H1 (cell line): ENCODE measurements around the gene LPGAT1. TPM values are rescaled to one million over a fixed set of nuclear protein-coding genes. Genes with fewer than 3 reads are reported as not detected.

Source experiments
- CTCF ChIA-PET: fragments of 300-600 bp; sonication (Branson Sonifier 250); formaldehyde crosslinking; loops from one replicate; lab custom pipeline; 2021; ENCODE audit not compliant: partially characterized antibody; lab: Charles Lee
- POLR2A ChIA-PET: fragments of 300-600 bp; sonication (Branson Sonifier 250); formaldehyde crosslinking; loops from one replicate; lab custom pipeline; 2021; ENCODE audit warnings: inconsistent platforms; ENCODE audit not compliant: partially characterized antibody; lab: Charles Lee
- DNase-seq, 2 experiments: peaks; one replicate each; pipeline versions ENCODE4 v3.0.0 to v3.0.0-alpha.2; 2010 to 2022; ENCODE audit warnings: low spot score in 2 of 2, low read depth in 1 of 2, mixed read lengths in 1 of 2
- FAIRE-seq: peaks from 2 replicates; lab custom pipeline; 2011; peaks lifted over from hg19 to GRCh38; lab: Jason Lieb, UNC
- H2AFZ ChIP-seq: 2 replicates; pipeline ENCODE4 v1.8.1; 2012; ENCODE audit warnings: low read length, inconsistent platforms
- H2AK5ac ChIP-seq: 2 replicates; pipeline ENCODE4 v1.6.1; 2013; ENCODE audit warnings: low read depth, low read length
- H2BK120ac ChIP-seq: replicated peaks from 2 replicates; pipeline ENCODE3; 2013; ENCODE audit warnings: low read depth, low read length, inconsistent platforms
- H2BK12ac ChIP-seq: 2 replicates; pipeline ENCODE4 v1.6.1; 2013; ENCODE audit warnings: low read depth, low read length
- H2BK15ac ChIP-seq: 2 replicates; pipeline ENCODE4 v1.6.1; 2013; ENCODE audit warnings: low read length
- H2BK20ac ChIP-seq: 2 replicates; pipeline ENCODE4 v1.6.1; 2013; ENCODE audit warnings: low read length
- H2BK5ac ChIP-seq: 2 replicates; pipeline ENCODE4 v1.6.1; 2013; ENCODE audit warnings: low read depth, low read length
- H3K14ac ChIP-seq: 2 replicates; pipeline ENCODE4 v1.6.1; 2013; ENCODE audit warnings: inconsistent platforms; ENCODE audit not compliant: insufficient read length
- H3K18ac ChIP-seq: 2 replicates; pipeline ENCODE4 v1.6.1; 2013; ENCODE audit warnings: low read length; ENCODE audit errors: extremely low read depth
- H3K23ac ChIP-seq: 2 replicates; pipeline ENCODE4 v1.6.1; 2013; ENCODE audit warnings: inconsistent platforms; ENCODE audit not compliant: insufficient read length
- H3K23me2 ChIP-seq: 2 replicates; pipeline ENCODE4 v1.6.1; 2013; ENCODE audit warnings: low read depth, low read length
- H3K27ac ChIP-seq: 2 replicates; pipeline ENCODE4 v1.6.1; 2011; ENCODE audit warnings: low read depth, low read length, inconsistent platforms
- H3K27me3 ChIP-seq, 4 experiments: replicated peaks in 1 of 4; 1 replicate in 1 of 4; 2 replicates in 3 of 4; pipeline versions ENCODE4 v1.6.1 to v1.8.1; 2011 to 2013; ENCODE audit warnings: low read length in 3 of 4, mild to moderate bottlenecking in 3 of 4, inconsistent platforms in 2 of 4, mixed read lengths in 2 of 4, moderate library complexity in 1 of 4; ENCODE audit not compliant: control insufficient read depth in 3 of 4, insufficient read depth in 3 of 4; ENCODE audit errors: extremely low read depth in 1 of 4
- H3K36me3 ChIP-seq, 4 experiments: 2 replicates each; pipeline versions ENCODE4 v1.6.1 to v1.8.1; 2011 to 2013; ENCODE audit warnings: mild to moderate bottlenecking in 4 of 4, low read length in 3 of 4, moderate library complexity in 2 of 4, control low read depth in 1 of 4, inconsistent platforms in 1 of 4; ENCODE audit not compliant: insufficient read depth in 4 of 4, control insufficient read depth in 2 of 4
- H3K4ac ChIP-seq: replicated peaks from 2 replicates; pipeline ENCODE3; 2013; ENCODE audit warnings: low read length, low read depth, mixed read lengths, inconsistent platforms; ENCODE audit not compliant: insufficient read length
- H3K4me1 ChIP-seq, 4 experiments: replicated peaks in 1 of 4; 1 replicate in 1 of 4; 2 replicates in 3 of 4; pipeline versions ENCODE4 v1.6.1 to v1.8.1; 2011 to 2013; ENCODE audit warnings: low read length in 3 of 4, inconsistent platforms in 2 of 4, mixed read lengths in 1 of 4; ENCODE audit not compliant: insufficient read depth in 4 of 4, control insufficient read depth in 3 of 4
- H3K4me2 ChIP-seq, 2 experiments: 2 replicates each; pipeline versions ENCODE4 v1.6.1 to v1.8.1; 2011 to 2013; ENCODE audit warnings: low read depth in 2 of 2, low read length in 2 of 2, control low read depth in 1 of 2, inconsistent platforms in 1 of 2, mild to moderate bottlenecking in 1 of 2; ENCODE audit not compliant: insufficient read depth in 1 of 2
- H3K4me3 ChIP-seq, 4 experiments: fragments of 200-600, 300-600 bp in 1 of 4; sonication (generic), shearing (Covaris generic), sonication (Bioruptor Twin) in 1 of 4; 2 replicates each; pipeline versions ENCODE4 v1.5.1 to v1.8.1; 2011 to 2016; ENCODE audit warnings: low read length in 4 of 4, low read depth in 3 of 4, control low read depth in 2 of 4, inconsistent platforms in 2 of 4, mild to moderate bottlenecking in 2 of 4, mixed read lengths in 1 of 4, moderate library complexity in 1 of 4; ENCODE audit not compliant: insufficient read depth in 2 of 4; ENCODE audit errors: extremely low read depth in 1 of 4
- H3K56ac ChIP-seq: replicated peaks from 2 replicates; pipeline ENCODE3; 2013; ENCODE audit warnings: low read depth, mild to moderate bottlenecking, mixed read lengths, low read length, inconsistent platforms; ENCODE audit not compliant: insufficient read length
- H3K79me1 ChIP-seq: 2 replicates; pipeline ENCODE4 v1.6.1; 2013; ENCODE audit warnings: low read depth, low read length, control low read depth
- H3K79me2 ChIP-seq, 2 experiments: 2 replicates each; pipeline versions ENCODE4 v1.6.1 to v1.8.1; 2012 to 2013; ENCODE audit warnings: low read length in 2 of 2, mild to moderate bottlenecking in 2 of 2, inconsistent platforms in 1 of 2; ENCODE audit not compliant: insufficient read depth in 2 of 2, control insufficient read depth in 1 of 2
- H3K9ac ChIP-seq, 4 experiments: replicated peaks in 1 of 4; 1 replicate in 1 of 4; 2 replicates in 3 of 4; pipeline versions ENCODE4 v1.6.1 to v1.8.1; 2011 to 2013; ENCODE audit warnings: low read depth in 3 of 4, low read length in 3 of 4, control low read depth in 2 of 4, mild to moderate bottlenecking in 2 of 4, moderate library complexity in 2 of 4, inconsistent platforms in 1 of 4; ENCODE audit errors: extremely low read depth in 1 of 4
- H3K9me3 ChIP-seq, 2 experiments: 2 replicates each; pipeline versions ENCODE4 v1.6.1 to v1.8.1; 2012 to 2013; ENCODE audit warnings: mild to moderate bottlenecking in 2 of 2, moderate library complexity in 2 of 2, control low read depth in 1 of 2, inconsistent platforms in 1 of 2, low read depth in 1 of 2, low read length in 1 of 2, mixed read lengths in 1 of 2; ENCODE audit not compliant: insufficient read depth in 2 of 2
- H4K20me1 ChIP-seq, 2 experiments: replicated peaks in 1 of 2; 2 replicates each; pipeline versions ENCODE3 to v1.8.1; 2011 to 2013; ENCODE audit warnings: inconsistent platforms in 2 of 2, low read length in 2 of 2, mild to moderate bottlenecking in 1 of 2; ENCODE audit not compliant: insufficient read depth in 2 of 2, control insufficient read depth in 1 of 2
- H4K5ac ChIP-seq: 2 replicates; pipeline ENCODE4 v1.6.1; 2013; ENCODE audit warnings: low read length, low read depth, mixed read lengths, inconsistent platforms; ENCODE audit not compliant: insufficient read length
- H4K8ac ChIP-seq: 2 replicates; pipeline ENCODE4 v1.8.0; 2013; ENCODE audit warnings: mild to moderate bottlenecking, moderate library complexity, low read length, inconsistent platforms; ENCODE audit not compliant: insufficient read depth; ENCODE audit errors: extremely low read depth
- H4K91ac ChIP-seq: replicated peaks from 2 replicates; pipeline ENCODE3; 2013; ENCODE audit warnings: low read length, mixed read lengths, inconsistent platforms; ENCODE audit not compliant: insufficient read length
- BACH1 ChIP-seq: IDR thresholded peaks from 2 replicates; pipeline ENCODE4 v1.6.1; 2012; ENCODE audit warnings: low read length, improper control_type of control experiment
- BCL11A ChIP-seq, 2 experiments: IDR thresholded peaks; one replicate each; pipeline ENCODE4 v1.6.1; 2011; ENCODE audit warnings: low read depth in 2 of 2, low read length in 2 of 2, mild to moderate bottlenecking in 2 of 2
- MAFK ChIP-seq: IDR thresholded peaks from 2 replicates; pipeline ENCODE4 v1.6.1; 2012; ENCODE audit warnings: low read depth, mild to moderate bottlenecking, improper control_type of control experiment, low read length
- MAX ChIP-seq: IDR thresholded peaks from 2 replicates; pipeline ENCODE4 v1.6.1; 2012; ENCODE audit warnings: inconsistent platforms
- SIN3A ChIP-seq, 2 experiments: IDR thresholded peaks in 1 of 2; conservative IDR thresholded peaks in 1 of 2; 2 replicates each; pipeline ENCODE4 v1.6.1; 2011 to 2012; ENCODE audit warnings: low read length in 2 of 2, improper control_type of control experiment in 1 of 2, low read depth in 1 of 2, mild to moderate bottlenecking in 1 of 2
- SP2 ChIP-seq: IDR thresholded peaks from 2 replicates; pipeline ENCODE4 v1.6.1; 2012; ENCODE audit warnings: mild to moderate bottlenecking, low read length, inconsistent platforms
- SUZ12 ChIP-seq: fragments of 200-600 bp; sonication (generic); IDR thresholded peaks from 2 replicates; pipeline ENCODE4 v1.6.1; 2012; ENCODE audit warnings: mild to moderate bottlenecking, inconsistent platforms, low read length, moderate library complexity, mixed read lengths
- WGBS, 2 experiments: shearing (Covaris generic) in 1 of 2; methylation state at CpG; one replicate each; pipeline versions ENCODE4 v1.1.6 to v1.1.7; 2013 to 2015; ENCODE audit warnings: low lambda C conversion rate in 2 of 2, mixed read lengths in 2 of 2, inconsistent platforms in 1 of 2, low coverage in 1 of 2, missing lambda C conversion rate in 1 of 2; ENCODE audit not compliant: insufficient replicate concordance in 2 of 2, insufficient coverage in 1 of 2, insufficient read length in 1 of 2; ENCODE audit errors: extremely low coverage in 1 of 2, missing lambda C conversion rate in 1 of 2; 5-methylcytosine and 5-hydroxymethylcytosine counted together
- polyA plus RNA-seq, 7 experiments: library from polyadenylated mRNA; depleted of rRNA in 3 of 7; stranded (reverse) in 5 of 7; unstranded in 2 of 7; fragments of >200 nt in 5 of 7; fragments of 200-250 nt in 2 of 7; gene quantifications; 1 replicate in 5 of 7; 2 replicates in 1 of 7; 4 replicates in 1 of 7; pipeline versions ENCODE4 v1.2.1 to v1.2.3, GENCODE V29; 2011 to 2013; ENCODE audit warnings: missing spikeins in 2 of 7, mixed read lengths in 2 of 7
- total RNA-seq: library from RNA; stranded (reverse); fragmentation: NEBNext Ultra II Directional; extraction: Animal tissue kit (Norgen Biotek cat#: 25700); gene quantifications from 2 replicates; pipeline ENCODE4 v1.2.1, GENCODE V29; 2021
- TF ChIP-seq, protein P1 (sequence below), 3 experiments: IDR thresholded peaks; 1 replicate in 2 of 3; 2 replicates in 1 of 3; pipeline versions ENCODE4 v1.5.1 to v1.6.1; 2011; ENCODE audit warnings: low read length in 3 of 3, mild to moderate bottlenecking in 3 of 3, inconsistent platforms in 2 of 3, low read depth in 1 of 3, moderate library complexity in 1 of 3; ENCODE audit not compliant: insufficient read depth in 1 of 3; ENCODE audit errors: control extremely low read depth in 1 of 3
- TF ChIP-seq, protein P2 (sequence below): IDR thresholded peaks from 2 replicates; pipeline ENCODE4 v1.6.1; 2012; ENCODE audit warnings: inconsistent platforms

LPGAT1 gene
- total and polyA plus RNA-seq, 2 of the 8 experiments (the other 6 are each of a cell fraction or from before 2014, with no cell fraction given), result 2.3 to 13.5 TPM

DNA sequence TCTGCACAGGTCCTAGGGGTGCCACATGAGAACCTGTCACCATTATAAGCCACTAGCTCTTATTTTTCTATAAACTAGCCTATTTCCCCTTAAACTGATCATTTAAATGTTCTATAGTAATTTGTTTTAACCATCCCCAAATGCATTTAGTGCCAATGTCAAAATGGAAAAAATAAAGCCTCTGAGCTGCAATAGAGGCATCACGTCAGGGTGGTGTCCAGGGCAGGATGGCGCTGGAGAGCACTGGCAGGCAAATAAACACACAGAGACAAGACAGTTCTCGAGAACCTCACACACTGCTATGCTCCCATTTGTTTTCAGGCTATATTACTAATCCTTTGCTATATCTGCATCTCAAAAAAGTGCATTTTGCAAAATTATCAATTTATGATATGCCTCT lies 81.8 kb downstream of the LPGAT1 start:
- no peak for DNase-seq
- Histone ChIP-seq H3K79me1 (no peaks in the 10 kb centered on the region), H4K8ac (no peak overlapping the region), H3K9ac (no peak overlapping the region), H2BK15ac (no peak overlapping the region), H3K23me2 (no peaks in the 10 kb centered on the region), H3K4me2 (no peak overlapping the region), H3K36me3 (no peaks in the 10 kb centered on the region), H2AK5ac (no peak overlapping the region), H3K23ac (no peak overlapping the region), H3K14ac (no peak overlapping the region), H3K27me3 (no peaks in the 10 kb centered on the region), H3K27ac (no peak overlapping the region), H3K18ac (no peak overlapping the region), H2BK5ac (no peak overlapping the region), H4K20me1 (no peaks in the 10 kb centered on the region), H3K4me3 (no peak overlapping the region), H3K9me3 (no peaks in the 10 kb centered on the region), H4K91ac (no peak overlapping the region), H2BK20ac (no peak overlapping the region), H3K56ac (no peak overlapping the region), H3K79me2 (no peaks in the 10 kb centered on the region), H2BK12ac (no peak overlapping the region), H4K5ac (no peak overlapping the region), H3K4me1 (0 out of 7 replicates have a peak, but pooled peaks cover 0 to 3% (median 0%) of the 10 kb centered on the region in 4 experiments), H2BK120ac (no peak overlapping the region), H2AFZ (no peak overlapping the region), H3K4ac (no peak overlapping the region)
- FAIRE-seq, result no peak
- TF ChIP-seq MAFK (no peak), SIN3A (conservative IDR thresholded peaks at IDR 0.05 in 1 of 2, IDR thresholded peaks at IDR 0.05 in 1 of 2; ENCODE audit: low read depth in 1 of 2, low read length in 2 of 2) (no peak), SUZ12 (no peak), MAX (no peak), BCL11A (IDR thresholded peaks at IDR 0.05; ENCODE audit: low read depth in 2 of 2, low read length in 2 of 2) (no peak), BACH1 (no peak), SP2 (no peak)
- TF ChIP-seq, protein P1, sequence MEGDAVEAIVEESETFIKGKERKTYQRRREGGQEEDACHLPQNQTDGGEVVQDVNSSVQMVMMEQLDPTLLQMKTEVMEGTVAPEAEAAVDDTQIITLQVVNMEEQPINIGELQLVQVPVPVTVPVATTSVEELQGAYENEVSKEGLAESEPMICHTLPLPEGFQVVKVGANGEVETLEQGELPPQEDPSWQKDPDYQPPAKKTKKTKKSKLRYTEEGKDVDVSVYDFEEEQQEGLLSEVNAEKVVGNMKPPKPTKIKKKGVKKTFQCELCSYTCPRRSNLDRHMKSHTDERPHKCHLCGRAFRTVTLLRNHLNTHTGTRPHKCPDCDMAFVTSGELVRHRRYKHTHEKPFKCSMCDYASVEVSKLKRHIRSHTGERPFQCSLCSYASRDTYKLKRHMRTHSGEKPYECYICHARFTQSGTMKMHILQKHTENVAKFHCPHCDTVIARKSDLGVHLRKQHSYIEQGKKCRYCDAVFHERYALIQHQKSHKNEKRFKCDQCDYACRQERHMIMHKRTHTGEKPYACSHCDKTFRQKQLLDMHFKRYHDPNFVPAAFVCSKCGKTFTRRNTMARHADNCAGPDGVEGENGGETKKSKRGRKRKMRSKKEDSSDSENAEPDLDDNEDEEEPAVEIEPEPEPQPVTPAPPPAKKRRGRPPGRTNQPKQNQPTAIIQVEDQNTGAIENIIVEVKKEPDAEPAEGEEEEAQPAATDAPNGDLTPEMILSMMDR (IDR thresholded peaks at IDR 0.05; ENCODE audit: control extremely low read depth in 1 of 3, insufficient read depth in 1 of 3, low read depth in 1 of 3, low read length in 3 of 3), result no peak
- TF ChIP-seq, protein P2, sequence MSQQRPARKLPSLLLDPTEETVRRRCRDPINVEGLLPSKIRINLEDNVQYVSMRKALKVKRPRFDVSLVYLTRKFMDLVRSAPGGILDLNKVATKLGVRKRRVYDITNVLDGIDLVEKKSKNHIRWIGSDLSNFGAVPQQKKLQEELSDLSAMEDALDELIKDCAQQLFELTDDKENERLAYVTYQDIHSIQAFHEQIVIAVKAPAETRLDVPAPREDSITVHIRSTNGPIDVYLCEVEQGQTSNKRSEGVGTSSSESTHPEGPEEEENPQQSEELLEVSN, result no peak
- CTCF ChIA-PET, result interaction anchor here (0.9 to 1.2 kb wide), 2 partner anchors 15 to 286 kb away, joined by 3 read pairs; partner anchors contain the start of genes DTL and INTS7
- WGBS, 2 experiments, result 98% methylated on average over 3 of the region's 3 CpGs; no CpG with 5 or more reads in 1 of the 2 experiments
- POLR2A ChIA-PET, result no interaction called here
